HepG2 (cell line): ENCODE data around the gene LRRC42. TPM values are rescaled to one million over a fixed set of nuclear protein-coding genes. Genes with fewer than 3 reads are reported as not detected.

Source experiments
- BCL3 ChIP-seq: sonication (generic); formaldehyde crosslinking; IDR thresholded peaks from 2 replicates; pipeline ENCODE4 v1.5.1; 2020; ENCODE audit warnings: mild to moderate bottlenecking, missing genetic modification reagents, moderate library complexity
- IRF1 ChIP-seq: sonication (generic); formaldehyde crosslinking; IDR thresholded peaks from 2 replicates; pipeline ENCODE4 v1.4.0; 2020; ENCODE audit warnings: low read depth, mild to moderate bottlenecking, missing genetic modification reagents
- NFAT5 ChIP-seq: sonication (generic); formaldehyde crosslinking; IDR thresholded peaks from 2 replicates; pipeline ENCODE4 v1.4.0; 2020; ENCODE audit warnings: missing genetic modification reagents
- ZBTB33 ChIP-seq: sonication (generic); formaldehyde crosslinking; IDR thresholded peaks from 2 replicates; pipeline ENCODE4 v1.4.0; 2020; ENCODE audit warnings: missing genetic modification reagents
- ZBTB43 ChIP-seq: sonication (generic); formaldehyde crosslinking; conservative IDR thresholded peaks from 2 replicates; pipeline ENCODE4 v1.4.0; 2020; ENCODE audit warnings: missing genetic modification reagents
- ZNF142 ChIP-seq: sonication (generic); formaldehyde crosslinking; IDR thresholded peaks from 2 replicates; pipeline ENCODE4 v1.4.0; 2020; ENCODE audit warnings: missing genetic modification reagents
- ZNF20 ChIP-seq: sonication (generic); formaldehyde crosslinking; IDR thresholded peaks from 2 replicates; pipeline ENCODE4 v1.4.0; 2020; ENCODE audit warnings: mild to moderate bottlenecking, moderate library complexity, missing genetic modification reagents
- ZNF33A ChIP-seq: sonication (generic); formaldehyde crosslinking; IDR thresholded peaks from 2 replicates; pipeline ENCODE4 v1.5.1; 2020; ENCODE audit warnings: missing genetic modification reagents, mild to moderate bottlenecking, moderate library complexity, borderline replicate concordance
- ZNF563 ChIP-seq: sonication (generic); formaldehyde crosslinking; IDR thresholded peaks from 2 replicates; pipeline ENCODE4 v1.8.0; 2022; ENCODE audit warnings: mild to moderate bottlenecking, moderate library complexity, missing genetic modification reagents
- ZNF589 ChIP-seq: sonication (generic); formaldehyde crosslinking; conservative IDR thresholded peaks from 2 replicates; pipeline ENCODE4 v1.8.0; 2022; ENCODE audit warnings: mild to moderate bottlenecking, moderate library complexity, missing genetic modification reagents
- ZNF784 ChIP-seq: sonication (generic); formaldehyde crosslinking; IDR thresholded peaks from 2 replicates; pipeline ENCODE4 v1.5.1; 2020; ENCODE audit warnings: missing genetic modification reagents, mild to moderate bottlenecking, borderline replicate concordance
- polyA plus RNA-seq, 8 experiments: library from polyadenylated mRNA; depleted of rRNA in 3 of 8; stranded (reverse) in 7 of 8; unstranded in 1 of 8; fragments of >200 nt; fragmentation: Illumina TruSeq in 4 of 8; extraction: Trizol in 4 of 8; gene quantifications; 2 replicates each; pipeline versions ENCODE4 v1.2.1 to v1.2.3, GENCODE V29; 2011 to 2016; ENCODE audit warnings: low read depth in 4 of 8, missing spikeins in 1 of 8, mixed read lengths in 1 of 8; ENCODE audit not compliant: insufficient read depth in 1 of 8
- total RNA-seq, 5 experiments: library from RNA; depleted of rRNA; stranded (reverse); fragments of >200 nt; fragmentation: Illumina TruSeq; extraction: Trizol; gene quantifications; 2 replicates each; pipeline ENCODE4 v1.2.3, GENCODE V29; 2016; ENCODE audit warnings: low read depth in 1 of 5

The LRRC42 gene
- total and polyA plus RNA-seq, 2 of the 13 experiments (the other 11 are each of a cell fraction or from before 2014, with no cell fraction given): 30.6 to 43.6 TPM

- TF ChIP-seq ZBTB43 (CRISPR knock-in tag) (no peak), ZBTB33 (CRISPR knock-in tag) (no peak), ZNF563 (CRISPR knock-in tag) (no peak), ZNF142 (no peak), ZNF20 (CRISPR knock-in tag) (no peak), IRF1 (CRISPR knock-in tag) (no peak), NFAT5 (CRISPR knock-in tag) (no peak), BCL3 (no peak), ZNF33A (CRISPR knock-in tag) (no peak), ZNF784 (CRISPR knock-in tag) (no peak), ZNF589 (CRISPR knock-in tag) (no peak)
These were observed 3.1 kb upstream of the LRRC42 start (continued) for GRCh38 chr1:53943090-53943489.
